WTC11 (cell line): ENCODE measurements around the gene BLM. TPM values are rescaled to one million over a fixed set of nuclear protein-coding genes. Genes with fewer than 3 reads are reported as not detected.

Source experiments
- ATAC-seq: fragments of 200-7000 bp; cut with Tn5 transposase; 2 replicates; pipeline ENCODE4 v1.10.0; 2021; ENCODE audit warnings: mild to moderate bottlenecking, moderate library complexity
- CTCF ChIA-PET: fragments of 300-600 bp; sonication (Branson Sonifier 250); formaldehyde crosslinking; loops from one replicate; lab custom pipeline; 2021; ENCODE audit warnings: antibody characterized with exemption; lab: Charles Lee
- POLR2A ChIA-PET: fragments of 350-600 bp; sonication (Branson Sonifier 250); formaldehyde crosslinking; loops from one replicate; lab custom pipeline; 2021; ENCODE audit warnings: antibody characterized with exemption; lab: Charles Lee
- DNase-seq: peaks from one replicate; pipeline ENCODE4 v3.0.0; 2021; ENCODE audit warnings: low spot score
- H3K27ac Mint-ChIP-seq: 2 replicates; pipeline ENCODE4 v1.8.0; 2021; ENCODE audit warnings: mixed read lengths
- H3K27me3 Mint-ChIP-seq: 2 replicates; pipeline ENCODE4 v1.8.0; 2021; ENCODE audit warnings: low read depth, mild to moderate bottlenecking, moderate library complexity, mixed read lengths
- H3K36me3 Mint-ChIP-seq: 2 replicates; pipeline ENCODE4 v1.8.0; 2021; ENCODE audit warnings: mixed read lengths
- H3K4me1 Mint-ChIP-seq: 2 replicates; pipeline ENCODE4 v1.8.0; 2022; ENCODE audit warnings: mixed read lengths
- H3K4me3 Mint-ChIP-seq: 2 replicates; pipeline ENCODE4 v1.8.0; 2021; ENCODE audit warnings: mild to moderate bottlenecking, moderate library complexity, mixed read lengths
- H3K9me3 Mint-ChIP-seq: 2 replicates; pipeline ENCODE4 v1.8.0; 2021; ENCODE audit warnings: mixed read lengths
- ELF4 ChIP-seq: sonication (generic); formaldehyde crosslinking; IDR thresholded peaks from 2 replicates; pipeline ENCODE4 v1.8.1; 2022; ENCODE audit warnings: low read depth, mild to moderate bottlenecking, moderate library complexity, missing genetic modification reagents
- EMX1 ChIP-seq: fragments of 250-450 bp; sonication (Bioruptor Pico); IDR thresholded peaks from 2 replicates; pipeline ENCODE4 v1.8.0; 2021; ENCODE audit warnings: mild to moderate bottlenecking
- GABPB1 ChIP-seq: sonication (generic); formaldehyde crosslinking; IDR thresholded peaks from 2 replicates; pipeline ENCODE4 v1.8.1; 2023; ENCODE audit warnings: mild to moderate bottlenecking, missing genetic modification reagents
- GRHL2 ChIP-seq: fragments of 250-450 bp; sonication (Bioruptor Pico); IDR thresholded peaks from 2 replicates; pipeline ENCODE4 v1.8.0; 2022; ENCODE audit warnings: mild to moderate bottlenecking, moderate library complexity; ENCODE audit not compliant: insufficient replicate concordance, severe bottlenecking
- GTF2I ChIP-seq: fragments of 250-450 bp; sonication (Bioruptor Pico); conservative IDR thresholded peaks from 2 replicates; pipeline ENCODE4 v1.4.0; 2021; ENCODE audit warnings: mild to moderate bottlenecking
- JAZF1 ChIP-seq: fragments of 250-450 bp; sonication (Bioruptor Pico); IDR thresholded peaks from 2 replicates; pipeline ENCODE4 v1.9.0; 2021; ENCODE audit warnings: moderate library complexity, mild to moderate bottlenecking, inconsistent platforms
- JUN ChIP-seq: sonication (generic); formaldehyde crosslinking; IDR thresholded peaks from 2 replicates; pipeline ENCODE4 v1.8.0; 2023; ENCODE audit warnings: mild to moderate bottlenecking, missing genetic modification reagents
- MYBL2 ChIP-seq: sonication (generic); formaldehyde crosslinking; IDR thresholded peaks from 2 replicates; pipeline ENCODE4 v1.8.1; 2023; ENCODE audit warnings: mild to moderate bottlenecking, moderate library complexity, missing genetic modification reagents
- NFATC4 ChIP-seq: fragments of 250-450 bp; sonication (Bioruptor Pico); IDR thresholded peaks from 2 replicates; pipeline ENCODE4 v1.9.0; 2021; ENCODE audit warnings: mild to moderate bottlenecking
- NFYB ChIP-seq: sonication (generic); formaldehyde crosslinking; conservative IDR thresholded peaks from 2 replicates; pipeline ENCODE4 v1.8.0; 2022; ENCODE audit warnings: low read depth, missing genetic modification reagents
- RELA ChIP-seq: sonication (generic); formaldehyde crosslinking; IDR thresholded peaks from 2 replicates; pipeline ENCODE4 v1.8.1; 2022; ENCODE audit warnings: missing genetic modification reagents, mild to moderate bottlenecking, borderline replicate concordance
- SMAD4 ChIP-seq: sonication (generic); formaldehyde crosslinking; IDR thresholded peaks from 2 replicates; pipeline ENCODE4 v1.8.0; 2022; ENCODE audit warnings: mild to moderate bottlenecking, missing genetic modification reagents
- TCF7 ChIP-seq: sonication (generic); formaldehyde crosslinking; IDR thresholded peaks from 2 replicates; pipeline ENCODE4 v1.8.0; 2022; ENCODE audit warnings: mild to moderate bottlenecking, low read depth, missing genetic modification reagents, moderate library complexity
- TEAD4 ChIP-seq: sonication (generic); formaldehyde crosslinking; IDR thresholded peaks from 2 replicates; pipeline ENCODE4 v1.8.0; 2022; ENCODE audit warnings: mild to moderate bottlenecking, missing genetic modification reagents
- ZNF671 ChIP-seq: fragments of 250-450 bp; sonication (Bioruptor Pico); IDR thresholded peaks from 2 replicates; pipeline ENCODE4 v1.8.0; 2021; ENCODE audit warnings: mild to moderate bottlenecking
- total RNA-seq: library from RNA; stranded (reverse); gene quantifications from 3 replicates; pipeline ENCODE4 v1.2.3, GENCODE V29; 2021
- TF ChIP-seq, protein P1 (sequence below): sonication (generic); formaldehyde crosslinking; conservative IDR thresholded peaks from 2 replicates; pipeline ENCODE4 v1.8.1; 2023; ENCODE audit warnings: mild to moderate bottlenecking, low read depth, missing genetic modification reagents, moderate library complexity
- TF ChIP-seq, protein P2 (sequence below): sonication (generic); formaldehyde crosslinking; IDR thresholded peaks from 2 replicates; pipeline ENCODE4 v1.8.0; 2022; ENCODE audit warnings: mild to moderate bottlenecking, missing genetic modification reagents
- TF ChIP-seq, protein P3 (sequence below): fragments of 250-450 bp; sonication (Bioruptor Pico); IDR thresholded peaks from 2 replicates; pipeline ENCODE4 v2.1.2; 2022; ENCODE audit warnings: mild to moderate bottlenecking, moderate library complexity
- TF ChIP-seq, protein P4 (sequence below): sonication (generic); formaldehyde crosslinking; IDR thresholded peaks from 2 replicates; pipeline ENCODE4 v1.8.1; 2023; ENCODE audit warnings: mild to moderate bottlenecking, missing genetic modification reagents
- TF ChIP-seq, protein P5 (sequence below): sonication (generic); formaldehyde crosslinking; IDR thresholded peaks from 2 replicates; pipeline ENCODE4 v1.8.1; 2023; ENCODE audit warnings: mild to moderate bottlenecking, moderate library complexity, missing genetic modification reagents

Gene BLM
- total RNA-seq, 1 experiment from 2014 or later, result 40.5 TPM

DNA sequence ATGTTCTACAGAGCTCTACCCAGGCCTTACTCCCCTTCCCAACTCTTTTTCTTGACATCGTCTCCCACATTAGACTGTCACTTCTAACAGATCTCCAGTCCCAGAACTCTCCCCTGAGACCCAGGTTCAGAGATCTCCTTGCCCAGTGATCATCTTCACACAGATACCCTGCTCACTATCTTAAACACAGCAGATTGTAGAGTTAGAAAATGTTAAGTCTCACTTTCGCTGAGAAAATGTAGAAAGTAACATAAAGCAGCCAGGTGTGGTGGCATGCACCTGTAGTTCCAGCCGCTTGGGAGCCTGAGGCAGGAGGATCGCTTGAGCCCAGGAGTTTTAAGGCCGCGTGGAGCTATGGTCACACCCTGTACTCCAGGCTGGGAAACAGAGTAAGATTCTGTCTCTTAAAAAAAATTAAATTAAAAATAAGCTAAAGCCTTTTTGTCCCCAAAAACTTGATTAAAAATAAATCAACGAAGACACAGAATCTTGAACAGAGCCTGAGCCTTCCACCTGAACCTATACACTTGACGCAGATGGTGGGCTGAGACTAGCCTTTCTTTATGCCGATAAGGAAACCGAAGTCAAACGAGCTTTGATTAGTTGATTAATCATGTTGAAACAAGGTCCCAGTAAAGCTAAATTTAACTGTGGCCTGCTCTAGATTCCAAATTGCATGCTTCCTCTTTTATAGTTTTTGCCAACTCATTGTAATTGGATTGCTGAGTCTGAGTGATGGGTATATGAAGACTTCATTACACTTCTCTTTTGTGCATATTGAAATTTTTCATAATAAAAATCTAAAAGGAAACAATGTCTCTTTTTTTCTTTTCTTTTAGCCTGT, 31.3 kb upstream of the BLM start:
- Mint-ChIP-seq H3K4me1 (0 out of 2 replicates have a peak, but pooled peaks cover 3% of the 10 kb centered on the region), H3K36me3 (peaks cover 2% of the 10 kb centered on the region), H3K4me3 (no peak overlapping the region)
- POLR2A ChIA-PET, result no interaction called here
- TF ChIP-seq MYBL2 (CRISPR knock-in tag) (no peak), TEAD4 (CRISPR knock-in tag) (no peak), EMX1 (CRISPR knock-in tag) (no peak), GABPB1 (no peak), TCF7 (no peak), GTF2I (CRISPR knock-in tag) (no peak), SMAD4 (CRISPR knock-in tag) (no peak), GRHL2 (CRISPR knock-in tag) (no peak), JUN (CRISPR knock-in tag) (no peak), JAZF1 (CRISPR knock-in tag) (no peak), ELF4 (CRISPR knock-in tag) (no peak), ZNF671 (CRISPR knock-in tag) (no peak)
- TF ChIP-seq, protein P1, sequence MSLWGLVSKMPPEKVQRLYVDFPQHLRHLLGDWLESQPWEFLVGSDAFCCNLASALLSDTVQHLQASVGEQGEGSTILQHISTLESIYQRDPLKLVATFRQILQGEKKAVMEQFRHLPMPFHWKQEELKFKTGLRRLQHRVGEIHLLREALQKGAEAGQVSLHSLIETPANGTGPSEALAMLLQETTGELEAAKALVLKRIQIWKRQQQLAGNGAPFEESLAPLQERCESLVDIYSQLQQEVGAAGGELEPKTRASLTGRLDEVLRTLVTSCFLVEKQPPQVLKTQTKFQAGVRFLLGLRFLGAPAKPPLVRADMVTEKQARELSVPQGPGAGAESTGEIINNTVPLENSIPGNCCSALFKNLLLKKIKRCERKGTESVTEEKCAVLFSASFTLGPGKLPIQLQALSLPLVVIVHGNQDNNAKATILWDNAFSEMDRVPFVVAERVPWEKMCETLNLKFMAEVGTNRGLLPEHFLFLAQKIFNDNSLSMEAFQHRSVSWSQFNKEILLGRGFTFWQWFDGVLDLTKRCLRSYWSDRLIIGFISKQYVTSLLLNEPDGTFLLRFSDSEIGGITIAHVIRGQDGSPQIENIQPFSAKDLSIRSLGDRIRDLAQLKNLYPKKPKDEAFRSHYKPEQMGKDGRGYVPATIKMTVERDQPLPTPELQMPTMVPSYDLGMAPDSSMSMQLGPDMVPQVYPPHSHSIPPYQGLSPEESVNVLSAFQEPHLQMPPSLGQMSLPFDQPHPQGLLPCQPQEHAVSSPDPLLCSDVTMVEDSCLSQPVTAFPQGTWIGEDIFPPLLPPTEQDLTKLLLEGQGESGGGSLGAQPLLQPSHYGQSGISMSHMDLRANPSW (CRISPR knock-in tag), result no peak
- TF ChIP-seq, protein P2, sequence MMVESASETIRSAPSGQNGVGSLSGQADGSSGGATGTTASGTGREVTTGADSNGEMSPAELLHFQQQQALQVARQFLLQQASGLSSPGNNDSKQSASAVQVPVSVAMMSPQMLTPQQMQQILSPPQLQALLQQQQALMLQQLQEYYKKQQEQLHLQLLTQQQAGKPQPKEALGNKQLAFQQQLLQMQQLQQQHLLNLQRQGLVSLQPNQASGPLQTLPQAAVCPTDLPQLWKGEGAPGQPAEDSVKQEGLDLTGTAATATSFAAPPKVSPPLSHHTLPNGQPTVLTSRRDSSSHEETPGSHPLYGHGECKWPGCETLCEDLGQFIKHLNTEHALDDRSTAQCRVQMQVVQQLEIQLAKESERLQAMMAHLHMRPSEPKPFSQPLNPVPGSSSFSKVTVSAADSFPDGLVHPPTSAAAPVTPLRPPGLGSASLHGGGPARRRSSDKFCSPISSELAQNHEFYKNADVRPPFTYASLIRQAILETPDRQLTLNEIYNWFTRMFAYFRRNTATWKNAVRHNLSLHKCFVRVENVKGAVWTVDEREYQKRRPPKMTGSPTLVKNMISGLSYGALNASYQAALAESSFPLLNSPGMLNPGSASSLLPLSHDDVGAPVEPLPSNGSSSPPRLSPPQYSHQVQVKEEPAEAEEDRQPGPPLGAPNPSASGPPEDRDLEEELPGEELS (CRISPR knock-in tag), result no peak
- TF ChIP-seq, protein P3, sequence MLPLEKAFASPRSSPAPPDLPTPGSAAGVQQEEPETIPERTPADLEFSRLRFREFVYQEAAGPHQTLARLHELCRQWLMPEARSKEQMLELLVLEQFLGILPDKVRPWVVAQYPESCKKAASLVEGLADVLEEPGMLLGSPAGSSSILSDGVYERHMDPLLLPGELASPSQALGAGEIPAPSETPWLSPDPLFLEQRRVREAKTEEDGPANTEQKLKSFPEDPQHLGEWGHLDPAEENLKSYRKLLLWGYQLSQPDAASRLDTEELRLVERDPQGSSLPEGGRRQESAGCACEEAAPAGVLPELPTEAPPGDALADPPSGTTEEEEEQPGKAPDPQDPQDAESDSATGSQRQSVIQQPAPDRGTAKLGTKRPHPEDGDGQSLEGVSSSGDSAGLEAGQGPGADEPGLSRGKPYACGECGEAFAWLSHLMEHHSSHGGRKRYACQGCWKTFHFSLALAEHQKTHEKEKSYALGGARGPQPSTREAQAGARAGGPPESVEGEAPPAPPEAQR (CRISPR knock-in tag), result no peak
- TF ChIP-seq, all 79 proteins: peak for 0
- Mint-ChIP-seq H3K27ac (no peak overlapping the region), H3K27me3 (no peaks in the 10 kb centered on the region), H3K9me3 (peaks cover 8% of the 10 kb centered on the region)
- CTCF ChIA-PET, result interaction anchor here (0.6 kb wide), 1 partner anchor 43 kb away, joined by 3 read pairs; no protein-coding TSS in a partner anchor
- ATAC-seq (no peak), DNase-seq (no peak)

DNA sequence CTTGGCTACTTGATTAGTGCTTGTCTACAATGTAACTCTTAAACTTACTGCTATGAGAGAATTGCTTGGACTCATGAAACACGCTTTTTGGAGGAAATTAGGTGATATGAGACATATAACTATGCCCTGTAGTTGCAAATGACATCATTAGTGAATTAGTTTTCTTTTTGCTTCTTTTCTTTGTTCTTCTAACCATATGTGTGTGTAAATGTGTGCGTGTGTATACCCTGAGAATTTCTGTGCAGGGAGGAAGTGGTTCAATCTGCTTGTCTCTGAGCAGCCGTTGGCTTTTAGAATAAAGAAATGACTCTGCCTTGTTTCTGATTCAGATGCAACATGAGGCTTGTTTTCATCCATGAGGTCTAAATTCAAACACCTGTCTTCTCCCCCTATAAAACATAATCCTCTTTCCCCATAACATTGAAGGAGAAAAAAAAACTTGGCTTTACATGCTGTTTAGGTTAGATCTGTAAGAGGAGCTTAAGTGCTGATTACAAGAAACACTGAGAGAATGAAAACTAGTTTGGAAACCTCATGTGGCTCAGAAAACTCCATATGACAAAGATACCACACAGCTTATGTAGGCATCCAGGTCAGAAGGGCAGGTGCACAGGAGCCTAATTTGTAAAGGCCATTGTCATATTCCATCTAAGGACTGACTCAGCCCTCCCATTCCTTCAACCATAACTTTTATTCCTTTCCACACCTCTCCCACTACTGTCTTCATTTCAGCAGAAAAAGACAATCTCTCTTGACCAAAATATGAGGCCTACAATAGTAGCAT, 30.5 kb upstream of the BLM start:
- H3K4me3 Mint-ChIP-seq, result no peak overlapping the region
- ChIA-PET CTCF (no interaction called here), POLR2A (no interaction called here)
- H3K9me3 Mint-ChIP-seq, result peaks cover 8% of the 10 kb centered on the region
- H3K27me3 Mint-ChIP-seq, result no peaks in the 10 kb centered on the region
- 0 out of 2 replicates have a peak, but pooled peaks cover 3% of the 10 kb centered on the region for H3K4me1 Mint-ChIP-seq
- no peak for DNase-seq
- peaks cover 2% of the 10 kb centered on the region for H3K36me3 Mint-ChIP-seq
- no peak overlapping the region for H3K27ac Mint-ChIP-seq
- no peak for ATAC-seq
- TF ChIP-seq, protein P4, sequence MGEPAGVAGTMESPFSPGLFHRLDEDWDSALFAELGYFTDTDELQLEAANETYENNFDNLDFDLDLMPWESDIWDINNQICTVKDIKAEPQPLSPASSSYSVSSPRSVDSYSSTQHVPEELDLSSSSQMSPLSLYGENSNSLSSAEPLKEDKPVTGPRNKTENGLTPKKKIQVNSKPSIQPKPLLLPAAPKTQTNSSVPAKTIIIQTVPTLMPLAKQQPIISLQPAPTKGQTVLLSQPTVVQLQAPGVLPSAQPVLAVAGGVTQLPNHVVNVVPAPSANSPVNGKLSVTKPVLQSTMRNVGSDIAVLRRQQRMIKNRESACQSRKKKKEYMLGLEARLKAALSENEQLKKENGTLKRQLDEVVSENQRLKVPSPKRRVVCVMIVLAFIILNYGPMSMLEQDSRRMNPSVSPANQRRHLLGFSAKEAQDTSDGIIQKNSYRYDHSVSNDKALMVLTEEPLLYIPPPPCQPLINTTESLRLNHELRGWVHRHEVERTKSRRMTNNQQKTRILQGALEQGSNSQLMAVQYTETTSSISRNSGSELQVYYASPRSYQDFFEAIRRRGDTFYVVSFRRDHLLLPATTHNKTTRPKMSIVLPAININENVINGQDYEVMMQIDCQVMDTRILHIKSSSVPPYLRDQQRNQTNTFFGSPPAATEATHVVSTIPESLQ (CRISPR knock-in tag), result no peak
- TF ChIP-seq SMAD4 (CRISPR knock-in tag) (no peak), RELA (no peak), TEAD4 (CRISPR knock-in tag) (no peak), NFATC4 (CRISPR knock-in tag) (no peak), NFYB (CRISPR knock-in tag) (no peak)
- TF ChIP-seq, protein P5, sequence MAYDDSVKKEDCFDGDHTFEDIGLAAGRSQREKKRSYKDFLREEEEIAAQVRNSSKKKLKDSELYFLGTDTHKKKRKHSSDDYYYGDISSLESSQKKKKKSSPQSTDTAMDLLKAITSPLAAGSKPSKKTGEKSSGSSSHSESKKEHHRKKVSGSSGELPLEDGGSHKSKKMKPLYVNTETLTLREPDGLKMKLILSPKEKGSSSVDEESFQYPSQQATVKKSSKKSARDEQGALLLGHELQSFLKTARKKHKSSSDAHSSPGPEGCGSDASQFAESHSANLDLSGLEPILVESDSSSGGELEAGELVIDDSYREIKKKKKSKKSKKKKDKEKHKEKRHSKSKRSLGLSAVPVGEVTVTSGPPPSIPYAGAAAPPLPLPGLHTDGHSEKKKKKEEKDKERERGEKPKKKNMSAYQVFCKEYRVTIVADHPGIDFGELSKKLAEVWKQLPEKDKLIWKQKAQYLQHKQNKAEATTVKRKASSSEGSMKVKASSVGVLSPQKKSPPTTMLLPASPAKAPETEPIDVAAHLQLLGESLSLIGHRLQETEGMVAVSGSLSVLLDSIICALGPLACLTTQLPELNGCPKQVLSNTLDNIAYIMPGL (CRISPR knock-in tag), result no peak
